CD4-positive, alpha-beta T cell (primary cell): ENCODE measurements around the gene HACD1. TPM values are rescaled to one million over a fixed set of nuclear protein-coding genes. Genes with fewer than 3 reads are reported as not detected.
"Not testable (repeated sequence)": the region's sequence is repeated elsewhere in the genome, so short reads cannot be mapped to it uniquely, and the experiment has no call there.

Experiments used
- ATAC-seq: fragments of 200-7000 bp; cut with Tn5 transposase; one replicate; pipeline ENCODE4 v1.10.0; 2022; ENCODE audit warnings: mild to moderate bottlenecking; ENCODE audit not compliant: poor library complexity
- CTCF ChIA-PET: fragments of 350-600 bp; sonication (Branson Sonifier 250); formaldehyde crosslinking; loops from one replicate; lab custom pipeline; 2021; ENCODE audit warnings: antibody characterized with exemption, inconsistent platforms; lab: Charles Lee
- POLR2A ChIA-PET: fragments of 350-600 bp; sonication (Branson Sonifier 250); formaldehyde crosslinking; loops from one replicate; lab custom pipeline; 2021; ENCODE audit warnings: antibody characterized with exemption, inconsistent platforms; lab: Charles Lee
- DNase-seq, 14 experiments: peaks; one replicate each; pipeline ENCODE4 v3.0.0-alpha.2; 2013 to 2020; ENCODE audit warnings: mixed read lengths in 2 of 14
- H3K27ac ChIP-seq, 2 donors: one replicate each; pipeline versions ENCODE4 v1.5.1 to v1.7.0; 2013; ENCODE audit warnings: low read length in 2 of 2, low read depth in 1 of 2, mild to moderate bottlenecking in 1 of 2
- H3K27me3 ChIP-seq, 2 experiments: 1 replicate in 1 of 2; 2 replicates in 1 of 2; pipeline versions ENCODE4 v1.6.1 to v1.7.0; 2013; ENCODE audit warnings: low read length in 2 of 2, control low read depth in 1 of 2, mild to moderate bottlenecking in 1 of 2, moderate library complexity in 1 of 2; ENCODE audit not compliant: insufficient read depth in 2 of 2, control insufficient read depth in 1 of 2
- H3K36me3 ChIP-seq: one replicate; pipeline ENCODE4 v1.6.1; 2013; ENCODE audit warnings: low read length, control low read depth; ENCODE audit not compliant: insufficient read depth
- H3K4me1 ChIP-seq: one replicate; pipeline ENCODE4 v1.6.1; 2013; ENCODE audit warnings: low read length, control low read depth; ENCODE audit not compliant: insufficient read depth
- H3K4me3 ChIP-seq: one replicate; pipeline ENCODE4 v1.5.1; 2013; ENCODE audit warnings: mild to moderate bottlenecking, low read length, moderate library complexity
- H3K9me3 ChIP-seq, 2 experiments: 1 replicate in 1 of 2; 2 replicates in 1 of 2; pipeline versions ENCODE4 v1.6.1 to v1.7.0; 2013; ENCODE audit warnings: low read length in 2 of 2, mild to moderate bottlenecking in 2 of 2, control low read depth in 1 of 2, moderate library complexity in 1 of 2; ENCODE audit not compliant: control insufficient read depth in 1 of 2, insufficient read depth in 1 of 2
- H3K27ac Mint-ChIP-seq: one replicate; pipeline ENCODE4 v1.8.0; 2020; ENCODE audit warnings: mixed read lengths
- H3K27me3 Mint-ChIP-seq: one replicate; pipeline ENCODE4 v1.8.0; 2021; ENCODE audit warnings: mixed read lengths
- H3K36me3 Mint-ChIP-seq: one replicate; pipeline ENCODE4 v1.8.0; 2021; ENCODE audit warnings: low read depth, mixed read lengths
- H3K4me1 Mint-ChIP-seq: one replicate; pipeline ENCODE4 v1.8.0; 2021; ENCODE audit warnings: low read depth, mixed read lengths
- H3K4me3 Mint-ChIP-seq: one replicate; pipeline ENCODE4 v1.8.0; 2020; ENCODE audit warnings: mild to moderate bottlenecking, mixed read lengths
- H3K9me3 Mint-ChIP-seq: one replicate; pipeline ENCODE4 v1.8.0; 2020; ENCODE audit warnings: mixed read lengths
- CTCF ChIP-seq: fragments of 200-600 bp; IDR thresholded peaks from one replicate; pipeline ENCODE4 v1.8.0; 2022; ENCODE audit warnings: antibody characterized with exemption, mild to moderate bottlenecking
- intact Hi-C, 2 experiments: fragments of 100-400 bp; cut with DNase I in 1 of 2; cut with micrococcal nuclease in 1 of 2; formaldehyde crosslinking; loops; one replicate each; pipeline versions ENCODE4 v1.15.1 to v1.9.0; 2023 to 2025; cut with DNase I, micrococcal nuclease
- total RNA-seq, 174 experiments: library from RNA in 2 of 174; stranded (reverse) in 2 of 174; gene quantifications; one replicate each; pipeline ENCODE4 v1.2.3 and lab custom pipeline; 2021 to 2026

HACD1 gene
- total RNA-seq, 2 experiments from 2014 or later = 0.75 to 0.77 TPM

- Mint-ChIP-seq H3K27me3 (no peaks in the 10 kb centered on the region), H3K27ac (no peak overlapping the region), H3K9me3 (no peaks in the 10 kb centered on the region), H3K36me3 (no peaks in the 10 kb centered on the region), H3K4me1 (no peaks in the 10 kb centered on the region), H3K4me3 (no peak overlapping the region)
- ATAC-seq = no peak
- H3K27me3 ChIP-seq = no peaks in the 10 kb centered on the region
- no peaks in the 10 kb centered on the region for H3K36me3 ChIP-seq
- no peak for TF ChIP-seq CTCF
- H3K4me3 ChIP-seq = no peak overlapping the region
- POLR2A ChIA-PET = no interaction called here
- intact Hi-C loops = no loop called here
- H3K27ac ChIP-seq = no peak overlapping the region
- H3K9me3 ChIP-seq = no peaks in the 10 kb centered on the region
- CTCF ChIA-PET = no interaction called here
- no peaks in the 10 kb centered on the region for H3K4me1 ChIP-seq
- DNase-seq = peak in 2 of 14 experiments; percentile 11 to 27
These were observed 18.1 kb downstream of the HACD1 start for GRCh38 chr10:17599089-17599488.

GRCh38 chr10:17597386-17597785, 19.8 kb downstream of the HACD1 start:
- Histone ChIP-seq H3K4me1 (no peaks in the 10 kb centered on the region), H3K9me3 (no peaks in the 10 kb centered on the region), H3K27ac (no peak overlapping the region), H3K36me3 (no peaks in the 10 kb centered on the region), H3K27me3 (no peaks in the 10 kb centered on the region), H3K4me3 (no peak overlapping the region)
- ChIA-PET CTCF (no interaction called here), POLR2A (no interaction called here)
- intact Hi-C loops = no loop called here
- H3K4me1 Mint-ChIP-seq = no peaks in the 10 kb centered on the region
- H3K36me3 Mint-ChIP-seq = no peaks in the 10 kb centered on the region
- H3K27ac Mint-ChIP-seq = no peak overlapping the region
- H3K4me3 Mint-ChIP-seq = no peak overlapping the region
- ATAC-seq (no peak), DNase-seq (no peak)
- H3K27me3 Mint-ChIP-seq = no peaks in the 10 kb centered on the region
- no peak for TF ChIP-seq CTCF
- no peaks in the 10 kb centered on the region for H3K9me3 Mint-ChIP-seq

GRCh38 chr10:17590969-17591645, 26.1 kb downstream of the HACD1 start:
- ATAC-seq (no peak), DNase-seq (no peak)
- no peak overlapping the region for H3K4me3 ChIP-seq
- H3K27ac ChIP-seq = no peak overlapping the region
- no peak overlapping the region for H3K4me3 Mint-ChIP-seq
- CTCF ChIA-PET = interaction anchor here (1.6 kb wide), 1 partner anchor 8 kb away, joined by 4 read pairs; no protein-coding TSS in a partner anchor
- H3K27ac Mint-ChIP-seq = no peak overlapping the region
- H3K4me1 Mint-ChIP-seq = no peaks in the 10 kb centered on the region
- no peaks in the 10 kb centered on the region for H3K36me3 ChIP-seq
- H3K27me3 ChIP-seq = no peaks in the 10 kb centered on the region
- no peaks in the 10 kb centered on the region for H3K36me3 Mint-ChIP-seq
- no peaks in the 10 kb centered on the region for H3K4me1 ChIP-seq
- no peaks in the 10 kb centered on the region for H3K9me3 ChIP-seq
- H3K27me3 Mint-ChIP-seq = no peaks in the 10 kb centered on the region
- POLR2A ChIA-PET = interaction anchor here (0.6 to 1.2 kb wide), 2 partner anchors 9 to 860 kb away, joined by 3 to 4 read pairs; no protein-coding TSS in a partner anchor
- intact Hi-C loops = no loop called here
- no peaks in the 10 kb centered on the region for H3K9me3 Mint-ChIP-seq
- TF ChIP-seq CTCF = no peak

GRCh38 chr10:17589316-17589715, 27.9 kb downstream of the HACD1 start:
- H3K9me3 Mint-ChIP-seq, POLR2A ChIA-PET, H3K36me3 Mint-ChIP-seq, H3K4me3 Mint-ChIP-seq, H3K9me3 ChIP-seq, intact Hi-C loops, DNase-seq, CTCF ChIA-PET, ATAC-seq, H3K27me3 ChIP-seq, H3K27me3 Mint-ChIP-seq, H3K27ac Mint-ChIP-seq, H3K4me1 ChIP-seq, H3K36me3 ChIP-seq, H3K27ac ChIP-seq, H3K4me3 ChIP-seq, H3K4me1 Mint-ChIP-seq: not testable (repeated sequence)
